Activated T-cell treated with anti-CD3 and anti-CD28 coated beads, Interleukin-2, amount 50 U/mL, for 48 hours (primary cell): ENCODE results near the gene PPP3CA.
A peak's percentile ranks its signal among the peaks of the same experiment; 100 is the strongest.
"Not testable (repeated sequence)": the region's sequence is repeated elsewhere in the genome, so short reads cannot be mapped to it uniquely, and the experiment has no call there.

ENCODE experiments used
- DNase-seq, 2 experiments: peaks; one replicate each; pipeline ENCODE4 v3.0.0-alpha.2; 2020

Gene PPP3CA

GRCh38 chr4:101035487-101035886 lies 311.8 kb downstream of the PPP3CA start:
- no peak for DNase-seq

DNA sequence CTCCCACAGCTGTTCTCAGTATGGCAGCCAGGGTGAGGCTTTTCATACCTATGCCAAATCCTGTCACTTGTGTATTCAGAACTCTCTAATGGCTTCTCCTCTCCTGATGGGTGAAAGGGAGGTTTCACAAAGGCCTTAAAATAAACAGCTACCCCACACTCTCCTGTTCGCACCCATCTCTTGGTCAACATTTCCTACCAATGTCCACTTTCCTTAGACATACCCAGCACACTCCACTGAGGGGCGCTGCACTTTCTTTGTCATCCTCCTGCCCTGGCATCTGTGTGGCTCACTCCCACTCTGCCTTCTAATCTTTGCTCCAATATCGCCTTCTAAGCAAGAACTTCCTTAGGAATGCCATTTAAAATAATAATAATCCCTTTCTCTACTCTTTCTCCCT lies 313.3 kb downstream of the PPP3CA start:
- no peak for DNase-seq

- no peak for DNase-seq
Observed at GRCh38 chr4:101032541-101032940, 314.8 kb downstream of the PPP3CA start.

DNA sequence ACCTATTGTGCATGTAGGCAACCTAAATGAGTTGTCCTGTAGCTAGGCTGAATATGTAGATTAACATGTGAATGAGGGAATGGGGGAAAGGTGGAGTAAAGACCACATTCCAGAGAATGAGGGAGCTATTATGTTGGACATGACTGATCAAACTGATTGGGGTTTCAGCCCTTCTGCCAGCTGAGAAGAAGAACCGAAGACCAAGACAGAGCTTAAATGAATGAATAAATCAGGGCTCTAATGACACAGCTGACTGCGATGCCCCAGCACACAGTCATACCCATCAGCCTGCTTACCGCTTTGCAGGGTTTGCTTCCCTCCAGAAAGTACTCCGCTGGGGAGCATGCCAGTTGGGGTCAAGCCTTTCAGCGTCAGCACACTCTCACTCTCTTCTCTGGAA lies 315.4 kb downstream of the PPP3CA start:
- DNase-seq, result no peak

DNA sequence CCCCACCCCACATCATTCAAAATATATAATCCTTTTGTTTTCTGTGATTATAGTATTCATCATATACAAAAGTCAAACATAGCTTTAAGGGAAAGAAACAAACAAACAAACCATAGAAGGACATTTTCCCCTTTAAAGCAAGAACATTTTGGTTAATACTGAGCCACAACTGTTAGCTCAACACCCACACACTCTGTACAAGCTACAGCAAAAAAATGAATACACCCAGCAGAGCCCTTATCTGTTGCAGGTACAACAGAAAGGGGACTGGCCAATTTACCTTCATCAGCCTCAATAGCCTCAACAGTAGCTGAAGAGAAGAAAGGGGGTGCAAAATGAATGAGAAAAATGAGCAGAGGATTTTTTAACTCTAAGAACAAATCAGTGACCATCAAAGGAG lies 318.4 kb downstream of the PPP3CA start:
- DNase-seq, result no peak

DNA sequence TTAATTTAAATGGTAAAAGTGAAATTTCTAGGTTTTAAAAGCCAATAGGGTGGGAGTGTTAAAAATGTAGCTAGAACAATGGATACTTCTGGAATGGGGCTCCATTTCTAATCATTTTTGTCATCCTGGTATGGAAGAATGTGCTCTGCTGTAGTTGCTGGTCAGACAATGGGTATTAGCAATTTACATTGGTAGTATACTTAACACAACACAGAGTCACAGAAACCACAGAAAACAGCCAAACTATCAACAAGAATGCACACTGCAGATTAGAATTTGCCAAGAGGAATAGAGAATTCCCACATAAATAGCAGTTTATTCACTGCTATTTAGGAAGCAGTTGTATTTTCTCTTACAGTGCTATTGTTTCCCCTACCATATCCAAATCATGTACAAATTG lies 319.6 kb downstream of the PPP3CA start:
- DNase-seq, result no peak

DNA sequence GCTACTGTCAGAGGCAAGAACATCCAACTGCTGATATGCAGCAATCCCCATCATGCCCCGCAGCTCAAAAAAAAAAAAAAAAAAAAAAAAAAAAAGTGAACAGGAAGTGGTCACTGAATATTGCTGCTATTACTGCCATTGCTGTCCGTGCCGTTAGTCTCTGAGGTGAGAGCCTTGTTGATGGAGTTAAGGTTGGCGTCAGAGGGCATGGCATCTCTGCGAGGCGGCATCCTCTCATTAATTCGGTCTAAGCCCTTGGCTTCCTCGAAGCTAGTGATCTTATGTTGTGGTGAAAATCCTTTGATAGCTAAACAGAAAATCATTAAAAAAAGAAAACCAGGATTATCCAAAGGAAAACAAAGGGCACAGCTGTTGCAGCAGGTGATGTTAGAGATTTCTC lies 321.6 kb downstream of the PPP3CA start:
- DNase-seq, result no peak

GRCh38 chr4:101022151-101023024 lies 324.9 kb downstream of the PPP3CA start:
- peak; percentile 32 to 33 for DNase-seq

GRCh38 chr4:101020956-101021355 lies 326.4 kb downstream of the PPP3CA start:
- DNase-seq, result no peak

DNA sequence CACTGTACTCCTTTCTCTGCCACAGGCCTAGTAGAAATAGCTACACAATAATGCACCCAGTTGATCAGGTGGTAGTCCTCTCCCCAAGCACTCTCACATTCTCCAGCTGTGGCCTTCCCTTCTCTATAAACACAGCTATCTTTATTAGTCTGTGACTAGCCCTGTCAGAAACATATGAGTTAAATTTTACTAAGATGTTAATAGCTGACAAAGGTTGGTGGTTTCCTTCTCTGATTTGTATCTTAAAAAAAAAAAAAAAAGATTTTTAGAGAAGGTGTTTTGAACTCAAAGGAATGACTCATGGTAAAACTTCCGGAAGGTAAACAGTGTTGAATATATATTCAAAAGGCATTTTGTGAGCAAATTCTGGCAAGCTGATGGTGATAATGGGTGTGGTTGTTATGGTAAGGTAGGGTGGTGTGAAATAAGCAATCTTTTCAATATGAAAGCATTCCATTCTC lies 327.4 kb downstream of the PPP3CA start:
- no peak for DNase-seq

DNA sequence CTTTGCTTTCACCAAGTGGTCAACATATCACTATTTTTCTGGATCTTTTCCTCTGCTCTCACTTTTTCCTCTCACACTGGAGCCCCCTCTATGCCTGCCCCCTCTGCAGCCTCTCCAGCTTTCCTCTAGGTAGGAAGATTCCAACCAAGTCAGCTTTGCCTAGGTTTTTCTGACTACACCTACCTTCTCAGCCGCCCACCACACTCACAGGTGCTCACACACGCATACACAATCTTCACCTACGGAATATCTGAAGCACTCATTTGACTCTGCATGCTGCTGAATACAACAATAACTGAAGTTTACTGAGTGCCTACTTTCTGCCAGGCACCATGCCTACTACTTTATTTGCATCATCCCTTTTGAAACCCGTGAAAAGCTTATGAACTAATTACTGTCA lies 328.0 kb downstream of the PPP3CA start:
- DNase-seq, result no peak

GRCh38 chr4:101018836-101019235 lies 328.5 kb downstream of the PPP3CA start:
- no peak for DNase-seq

DNA sequence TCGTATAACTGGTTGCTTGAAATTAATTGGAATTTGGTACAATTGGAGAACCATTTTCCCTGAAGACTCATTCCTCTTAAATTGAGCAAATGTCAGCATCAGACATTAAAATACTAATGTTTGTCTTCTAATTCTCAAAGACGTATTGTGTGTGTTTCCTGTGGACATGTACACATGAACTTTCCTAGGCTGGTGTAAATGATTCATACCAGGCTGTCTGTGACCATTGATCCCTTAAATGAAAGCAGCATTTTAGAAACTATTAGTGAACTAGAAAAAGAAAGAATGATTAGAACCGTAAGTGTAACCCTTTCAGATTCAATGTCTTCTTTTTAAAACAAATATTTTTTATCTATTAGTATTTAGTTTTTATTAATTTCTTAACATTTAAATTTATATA lies 332.9 kb downstream of the PPP3CA start:
- no peak for DNase-seq

GRCh38 chr4:101010987-101011386 lies 336.3 kb downstream of the PPP3CA start:
- no peak for DNase-seq

DNA sequence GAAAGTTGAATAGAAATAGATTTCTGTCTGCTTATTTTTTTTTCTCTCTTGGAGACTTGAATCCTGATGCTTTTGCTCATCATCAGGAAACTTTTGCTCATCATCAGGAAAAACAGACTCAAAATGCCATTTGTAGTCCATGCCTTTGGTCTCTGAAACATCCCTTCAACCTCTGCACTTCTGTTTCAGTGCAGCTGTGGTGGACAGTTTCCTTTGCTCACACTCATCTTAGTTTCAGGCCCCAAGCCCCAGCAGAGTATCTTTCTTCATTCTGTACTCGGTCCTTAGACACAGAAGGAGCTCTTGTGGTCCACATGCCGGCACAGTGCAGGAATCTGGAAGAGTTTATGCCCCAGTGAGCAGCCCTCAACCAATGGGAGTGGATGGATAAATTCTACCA lies 337.9 kb downstream of the PPP3CA start:
- no peak for DNase-seq

- DNase-seq, result no peak
Observed at GRCh38 chr4:101008503-101008902, 338.8 kb downstream of the PPP3CA start.

GRCh38 chr4:101005659-101006058 lies 341.7 kb downstream of the PPP3CA start:
- no peak for DNase-seq

GRCh38 chr4:101000496-101000895 lies 346.8 kb downstream of the PPP3CA start:
- no peak for DNase-seq

DNA sequence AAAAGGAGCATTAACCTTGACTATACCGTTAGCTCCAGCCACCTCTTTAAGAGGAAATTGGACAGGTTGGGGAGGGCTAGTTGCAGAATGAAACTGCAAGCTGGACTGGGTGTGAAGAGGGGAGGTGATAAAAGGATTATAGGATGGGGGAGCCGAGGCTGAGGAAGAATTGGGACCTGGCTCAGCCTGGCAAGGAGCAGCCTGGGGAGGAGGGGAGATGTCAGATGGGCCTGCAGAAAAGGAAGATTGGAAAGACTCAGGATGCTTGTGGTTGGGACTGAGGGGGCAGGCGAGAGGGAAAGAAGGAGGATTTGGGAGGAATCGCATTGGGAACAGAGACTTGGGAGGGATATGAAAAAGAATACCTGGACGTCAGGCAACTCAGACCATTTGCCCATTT lies 351.7 kb downstream of the PPP3CA start:
- DNase-seq, result no peak

DNA sequence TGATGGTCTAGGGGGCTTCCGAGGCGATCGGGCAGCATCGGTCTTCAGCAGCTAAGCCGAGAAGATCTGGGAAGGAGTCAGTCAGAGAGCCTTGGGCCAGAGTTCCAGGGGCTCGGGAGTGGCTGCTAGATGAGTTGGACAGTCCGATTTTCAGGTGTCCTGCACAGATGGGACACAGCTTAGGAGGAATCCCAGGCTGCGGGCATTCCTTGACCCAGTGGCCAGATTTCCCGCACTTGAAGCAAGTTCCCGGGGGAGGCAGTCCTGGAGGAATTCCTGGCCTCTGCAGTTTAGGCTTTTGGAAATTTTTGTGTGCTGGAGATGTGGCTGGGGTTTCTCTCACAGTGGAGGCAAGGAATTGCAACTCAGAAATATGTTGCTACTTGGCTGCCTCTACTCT lies 352.3 kb downstream of the PPP3CA start:
- not testable (repeated sequence) for DNase-seq

GRCh38 chr4:100991332-100992069 lies 355.8 kb downstream of the PPP3CA start:
- not testable (repeated sequence) for DNase-seq

- DNase-seq, result no peak
Observed at GRCh38 chr4:100989401-100989800, 357.9 kb downstream of the PPP3CA start.

DNA sequence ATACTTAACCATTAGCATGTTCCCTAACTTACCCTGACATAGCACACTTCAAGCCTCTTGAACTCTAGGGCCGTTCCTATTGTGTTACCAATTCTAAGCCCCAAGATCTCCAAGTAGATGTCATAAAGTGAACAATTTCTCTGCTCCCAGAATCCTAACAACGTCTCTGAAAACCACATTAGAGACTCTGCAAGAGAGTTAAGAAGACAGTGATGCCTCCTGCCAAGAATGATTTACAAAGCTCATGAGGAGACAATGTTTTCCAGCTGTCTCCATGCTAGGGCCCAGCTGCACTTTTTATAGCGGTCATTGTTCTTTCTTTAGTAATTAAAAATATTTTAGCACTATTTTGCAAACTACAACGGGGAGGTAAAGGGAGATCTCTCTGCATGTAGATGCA lies 358.4 kb downstream of the PPP3CA start:
- no peak for DNase-seq

GRCh38 chr4:100986360-100986868 lies 360.9 kb downstream of the PPP3CA start:
- no peak for DNase-seq
